Large intestine (tissue), 3 donors: ENCODE data around the gene SLC35E1. TPM values are rescaled to one million over a fixed set of nuclear protein-coding genes. Genes with fewer than 3 reads are reported as not detected.
"Not testable (repeated sequence)": the region's sequence is repeated elsewhere in the genome, so short reads cannot be mapped to it uniquely, and the experiment has no call there.

Experiments
- DNase-seq, 2 donors: peaks; one replicate each; pipeline versions ENCODE4 v3.0.0 to v3.0.0-alpha.2; 2013
- H3K27ac ChIP-seq: one replicate; pipeline ENCODE4 v1.5.1; 2013; ENCODE audit warnings: low read length
- H3K27me3 ChIP-seq: 2 replicates; pipeline ENCODE4 v1.6.1; 2013; ENCODE audit warnings: low read length; ENCODE audit not compliant: control insufficient read depth, insufficient read depth
- H3K36me3 ChIP-seq: 2 replicates; pipeline ENCODE4 v1.6.1; 2013; ENCODE audit warnings: low read length; ENCODE audit not compliant: control insufficient read depth, insufficient read depth
- H3K4me1 ChIP-seq: one replicate; pipeline ENCODE4 v1.6.1; 2013; ENCODE audit warnings: low read length; ENCODE audit not compliant: control insufficient read depth, insufficient read depth
- H3K4me3 ChIP-seq: one replicate; pipeline ENCODE4 v1.5.1; 2013; ENCODE audit warnings: low read length
- H3K9me3 ChIP-seq: one replicate; pipeline ENCODE4 v1.6.1; 2013; ENCODE audit warnings: mild to moderate bottlenecking, low read depth, low read length, moderate library complexity; ENCODE audit not compliant: control insufficient read depth
- WGBS: methylation state at CpG from one replicate; pipeline ENCODE4 v1.1.5; 2013; ENCODE audit warnings: low lambda C conversion rate; ENCODE audit not compliant: insufficient coverage; 5-methylcytosine and 5-hydroxymethylcytosine counted together
- polyA plus RNA-seq: library from polyadenylated mRNA; unstranded; fragments of 120-200 nt; gene quantifications from one replicate; pipeline ENCODE4 v1.2.1, GENCODE V29; 2013

Gene SLC35E1
- polyA plus RNA-seq, 1 donor = 34.0 TPM

DNA sequence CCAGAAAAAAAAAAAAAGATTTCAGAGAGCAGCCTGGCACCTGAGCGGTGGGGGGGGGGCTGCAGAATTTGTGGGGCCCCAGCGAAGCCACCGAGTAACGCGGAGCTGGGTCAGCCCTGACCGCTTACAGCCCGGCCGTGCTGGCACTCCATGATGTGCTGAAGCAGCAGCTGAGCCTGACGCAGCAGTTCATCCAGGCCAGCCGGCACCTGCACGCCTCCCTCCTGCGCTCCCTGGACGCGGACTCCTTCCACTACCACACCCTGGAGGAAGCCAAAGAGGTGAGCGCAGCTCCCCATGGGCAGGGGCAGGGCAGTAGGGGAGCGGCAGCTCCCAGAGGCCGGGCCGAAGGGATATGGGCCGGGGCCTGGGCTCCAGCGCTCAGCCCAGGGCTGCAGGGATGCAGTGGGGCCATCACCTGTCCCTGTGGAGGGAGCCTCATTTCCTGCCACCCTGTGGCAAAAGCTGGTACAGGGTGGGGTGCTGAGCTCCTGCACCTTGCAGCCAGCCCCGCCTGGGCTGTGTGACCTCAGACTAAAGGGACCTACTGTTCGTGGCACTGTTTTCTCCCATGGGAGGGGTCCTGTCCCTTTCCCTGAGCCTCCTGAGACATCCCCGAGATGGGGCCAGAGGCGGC lies 57.7 kb downstream of the SLC35E1 start:
- Histone ChIP-seq H3K9me3 (peaks cover 4% of the 10 kb centered on the region), H3K27ac (no peak overlapping the region), H3K27me3 (no peaks in the 10 kb centered on the region), H3K4me1 (no peaks in the 10 kb centered on the region), H3K36me3 (peaks cover 52% of the 10 kb centered on the region), H3K4me3 (no peak overlapping the region)
- no CpG with 5 or more reads among the region's 24 CpGs for WGBS
- no peak for DNase-seq

DNA sequence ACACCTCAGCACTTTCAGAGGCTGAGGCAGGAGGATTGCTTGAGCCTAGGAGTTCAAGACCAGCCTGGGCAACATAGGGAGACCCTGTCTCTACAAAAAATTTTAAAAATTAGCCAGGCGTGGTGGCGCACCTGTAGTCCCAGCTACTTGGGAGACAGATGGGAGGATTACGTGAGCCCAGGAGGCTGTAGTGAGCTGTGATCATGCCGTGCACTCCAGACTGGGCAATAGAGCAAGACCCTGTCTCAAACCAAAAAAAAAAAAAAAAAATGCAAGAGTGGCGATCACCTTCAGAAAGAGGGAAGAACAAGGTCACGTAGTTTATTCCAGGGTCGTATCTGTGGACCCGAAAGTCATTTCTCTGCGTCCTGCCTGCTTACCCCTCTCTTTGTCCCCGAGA lies 59.6 kb downstream of the SLC35E1 start:
- peaks cover 41% of the 10 kb centered on the region for H3K36me3 ChIP-seq
- WGBS = no CpG with 5 or more reads among the region's 10 CpGs
- DNase-seq, H3K27ac ChIP-seq, H3K9me3 ChIP-seq, H3K27me3 ChIP-seq, H3K4me1 ChIP-seq, H3K4me3 ChIP-seq: not testable (repeated sequence)

DNA sequence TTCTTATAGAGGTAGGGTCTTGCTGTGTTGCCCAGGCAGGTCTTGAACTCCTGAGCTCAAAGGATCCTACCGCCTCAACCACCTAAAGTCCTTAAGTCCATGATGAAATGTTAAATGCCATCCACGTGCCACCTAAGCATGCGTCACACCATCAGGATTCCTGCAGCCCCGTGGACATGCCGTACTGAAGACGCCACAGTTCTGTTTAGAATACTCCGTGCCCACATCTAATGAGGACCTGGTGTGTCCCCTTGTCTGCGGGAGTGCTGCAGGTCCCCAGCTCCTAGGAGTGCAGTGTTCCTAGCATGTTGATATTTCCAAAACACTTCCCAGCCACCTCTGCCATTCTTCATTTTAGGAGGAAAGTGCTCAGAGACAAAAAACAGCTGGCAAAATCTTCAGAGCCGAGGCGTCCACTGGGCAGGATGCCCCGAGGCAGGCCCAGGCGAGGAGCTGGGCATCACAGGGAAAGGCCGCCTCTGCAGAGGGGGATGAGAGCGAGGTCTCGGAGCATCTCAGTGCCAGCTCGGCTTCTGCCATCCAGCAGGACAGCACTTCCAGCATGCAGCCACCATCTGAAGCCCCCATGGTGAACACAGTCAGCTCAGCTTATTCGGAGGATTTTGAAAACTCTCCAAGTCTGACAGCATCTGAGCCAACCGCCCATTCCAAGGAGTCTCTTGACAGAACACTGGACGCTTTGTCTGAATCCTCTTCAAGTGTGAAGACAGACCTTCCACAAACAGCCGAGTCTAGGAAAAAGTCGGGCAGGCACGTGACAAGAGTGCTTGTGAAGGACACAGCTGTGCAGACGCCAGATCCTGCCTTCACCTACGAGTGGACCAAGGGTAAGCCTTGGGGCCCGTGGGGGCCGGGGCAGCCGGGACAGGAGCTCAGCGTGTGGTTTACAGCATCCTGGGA lies 62.8 kb downstream of the SLC35E1 start:
- no peak for DNase-seq
- WGBS = no CpG with 5 or more reads among the region's 28 CpGs
- peaks cover 32% of the 10 kb centered on the region for H3K36me3 ChIP-seq
- no peak overlapping the region for H3K27ac ChIP-seq
- no peaks in the 10 kb centered on the region for H3K9me3 ChIP-seq
- H3K27me3 ChIP-seq = no peaks in the 10 kb centered on the region
- no peak overlapping the region for H3K4me3 ChIP-seq
- no peaks in the 10 kb centered on the region for H3K4me1 ChIP-seq

DNA sequence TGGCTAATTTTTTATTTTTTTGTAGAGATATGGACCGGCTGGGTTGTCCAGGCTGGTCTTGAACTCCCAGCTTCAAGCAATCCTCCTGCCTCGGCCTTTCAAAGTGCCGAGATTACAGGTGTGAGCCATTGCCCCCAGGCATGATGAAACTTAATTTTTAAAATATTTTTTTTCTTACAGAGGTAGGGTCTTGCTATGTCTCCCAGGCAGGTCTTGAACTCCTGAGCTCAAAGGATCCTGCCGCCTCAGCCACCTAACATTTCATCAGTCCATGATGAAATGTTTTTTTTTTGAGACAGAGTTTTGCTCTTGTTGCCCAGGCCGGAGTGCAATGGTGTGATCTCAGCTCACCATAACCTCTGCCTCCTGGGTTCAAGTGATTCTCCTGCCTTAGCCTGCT lies 63.7 kb downstream of the SLC35E1 start:
- 100% methylated on average over 1 of the region's 5 CpGs for WGBS

DNA sequence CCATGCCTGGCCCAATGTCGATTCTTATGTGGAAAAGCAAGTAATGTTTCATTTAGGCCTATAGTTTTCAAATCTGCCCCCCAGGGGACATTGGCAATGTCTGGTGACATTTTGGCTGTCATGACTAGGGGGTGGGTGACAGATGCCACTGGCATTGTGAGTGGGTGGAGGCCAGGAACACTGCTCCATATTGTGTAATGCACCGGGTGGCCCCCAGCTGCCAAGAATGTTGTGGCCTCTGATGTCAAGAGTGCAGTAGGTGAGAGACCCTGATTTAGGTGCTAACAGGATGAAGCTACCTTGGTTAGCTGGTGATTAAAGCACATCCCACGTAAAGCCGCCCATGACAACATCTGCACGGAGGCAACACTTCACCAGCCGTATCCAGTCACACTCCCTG lies 65.3 kb downstream of the SLC35E1 start:
- Histone ChIP-seq H3K27ac (no peak overlapping the region), H3K4me1 (no peaks in the 10 kb centered on the region), H3K9me3 (no peaks in the 10 kb centered on the region), H3K27me3 (no peaks in the 10 kb centered on the region), H3K4me3 (no peak overlapping the region), H3K36me3 (peaks cover 43% of the 10 kb centered on the region)
- WGBS = no CpG with 5 or more reads among the region's 6 CpGs
- no peak for DNase-seq

More for the DNA sequence above, 63.7 kb downstream of the SLC35E1 start:
- Histone ChIP-seq H3K9me3 (no peaks in the 10 kb centered on the region), H3K4me1 (no peaks in the 10 kb centered on the region), H3K4me3 (no peak overlapping the region), H3K27me3 (no peaks in the 10 kb centered on the region), H3K27ac (no peak overlapping the region), H3K36me3 (peaks cover 40% of the 10 kb centered on the region)
- no peak for DNase-seq

DNA sequence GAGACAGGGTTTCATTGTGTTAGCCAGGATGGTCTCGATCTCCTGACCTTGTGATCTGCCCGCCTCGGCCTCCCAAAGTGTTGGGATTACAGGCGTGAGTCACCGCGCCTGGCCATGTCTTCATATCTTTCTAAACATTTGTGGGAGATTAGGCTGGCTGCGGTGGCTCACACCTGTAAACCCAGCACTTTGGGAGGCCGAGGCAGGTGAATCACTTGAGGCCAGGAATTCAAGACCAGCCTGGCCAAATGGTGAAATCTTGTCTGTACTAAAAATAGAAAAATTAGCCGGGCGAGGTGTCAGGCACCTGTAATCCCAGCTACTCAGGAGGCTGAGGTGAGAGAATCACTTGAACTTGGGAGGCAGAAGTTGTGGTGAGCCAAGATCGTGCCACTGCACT lies 66.1 kb downstream of the SLC35E1 start:
- H3K4me3 ChIP-seq, H3K9me3 ChIP-seq, DNase-seq, H3K4me1 ChIP-seq, H3K27me3 ChIP-seq, H3K27ac ChIP-seq: not testable (repeated sequence)
- H3K36me3 ChIP-seq = peaks cover 42% of the 10 kb centered on the region
- WGBS = no CpG with 5 or more reads among the region's 11 CpGs

DNA sequence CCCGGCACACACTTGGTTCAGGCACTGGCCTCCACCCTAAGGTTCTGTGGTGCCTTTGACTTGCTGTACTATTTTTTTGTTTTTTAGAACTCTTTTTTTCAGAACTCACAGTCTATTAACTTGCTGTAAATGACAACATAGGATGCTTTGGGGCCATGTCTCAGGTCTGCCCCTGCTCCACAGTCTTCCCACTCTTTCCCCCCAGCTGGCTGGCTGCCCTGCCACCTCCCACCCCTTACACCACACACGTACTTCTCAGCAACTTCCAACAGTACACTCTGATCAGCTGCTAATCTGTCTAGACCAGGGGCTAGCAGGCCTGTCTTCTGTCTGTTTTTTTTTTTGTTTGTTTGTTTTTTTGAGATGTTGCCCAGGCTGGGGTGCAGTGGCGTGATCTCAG lies 67.9 kb downstream of the SLC35E1 start:
- DNase-seq = no peak
- H3K4me3 ChIP-seq = no peak overlapping the region
- H3K4me1 ChIP-seq = no peaks in the 10 kb centered on the region
- H3K27me3 ChIP-seq = no peaks in the 10 kb centered on the region
- peaks cover 32% of the 10 kb centered on the region for H3K36me3 ChIP-seq
- WGBS = no CpG with 5 or more reads among the region's 3 CpGs
- no peak overlapping the region for H3K27ac ChIP-seq
- no peaks in the 10 kb centered on the region for H3K9me3 ChIP-seq

Other genes with a start within 250 kb of the SLC35E1 start
- gene KLF2, start 247.6 kb downstream of the SLC35E1 start, polyA plus RNA-seq = 21.7 TPM
- gene EPS15L1, start 100.4 kb downstream of the SLC35E1 start, polyA plus RNA-seq = 19.1 TPM
- gene CALR3, start 76.2 kb downstream of the SLC35E1 start, polyA plus RNA-seq = 0.04 TPM
- gene C19orf44, start 76.0 kb downstream of the SLC35E1 start, polyA plus RNA-seq = 4.6 TPM
- gene CHERP, start 30.0 kb downstream of the SLC35E1 start, polyA plus RNA-seq = 45.7 TPM
- 7.2 TPM for gene MED26, start 55.8 kb upstream of the SLC35E1 start, polyA plus RNA-seq
- gene SMIM7, start 87.7 kb upstream of the SLC35E1 start, polyA plus RNA-seq = 85.6 TPM
- gene TMEM38A, start 88.7 kb upstream of the SLC35E1 start, polyA plus RNA-seq = 2.3 TPM
- 0.01 TPM for gene NWD1, start 147.4 kb upstream of the SLC35E1 start, polyA plus RNA-seq